NB4 (cell line): ENCODE results near the gene CDYL.

Experiments used
- DNase-seq: peaks from one replicate; pipeline ENCODE4 v3.0.0; 2010; ENCODE audit warnings: low read depth
- H3K4me3 ChIP-seq: one replicate; pipeline ENCODE4 v1.5.1; 2011; ENCODE audit warnings: mild to moderate bottlenecking, low read depth, low read length, moderate library complexity
- CTCF ChIP-seq: IDR thresholded peaks from one replicate; pipeline ENCODE4 v1.5.1; 2012; ENCODE audit warnings: low read depth, low read length
- MAX ChIP-seq: IDR thresholded peaks from 2 replicates; pipeline ENCODE4 v1.6.1; 2011; ENCODE audit warnings: low read depth, low read length
- MYC ChIP-seq: IDR thresholded peaks from 2 replicates; pipeline ENCODE4 v1.6.1; 2011; ENCODE audit warnings: low read depth, low read length
- POLR2A ChIP-seq: IDR thresholded peaks from 2 replicates; pipeline ENCODE4 v1.6.1; 2011; ENCODE audit warnings: mild to moderate bottlenecking; ENCODE audit not compliant: insufficient read length; ENCODE audit errors: extremely low read depth

The CDYL gene

GRCh38 chr6:4728926-4729325 lies 47.3 kb upstream of the CDYL start:
- H3K4me3 ChIP-seq: no peak overlapping the region
- no peak for DNase-seq
- no peak for TF ChIP-seq POLR2A
- TF ChIP-seq MYC: no peak
- TF ChIP-seq CTCF: no peak
- TF ChIP-seq MAX: no peak

GRCh38 chr6:4731996-4732395 lies 44.2 kb upstream of the CDYL start:
- TF ChIP-seq POLR2A (no peak), MYC (no peak), MAX (no peak), CTCF (no peak)
- no peak for DNase-seq
- H3K4me3 ChIP-seq: no peak overlapping the region

- no peak for DNase-seq
- no peak for TF ChIP-seq MAX
- TF ChIP-seq CTCF: no peak
- TF ChIP-seq MYC: no peak
- no peak for TF ChIP-seq POLR2A
- no peak overlapping the region for H3K4me3 ChIP-seq
These were observed 43.4 kb upstream of the CDYL start for GRCh38 chr6:4732691-4733315.

- TF ChIP-seq MYC (no peak), POLR2A (no peak), MAX (no peak), CTCF (no peak)
- H3K4me3 ChIP-seq: no peak overlapping the region
These were observed 39.8 kb upstream of the CDYL start for GRCh38 chr6:4736371-4736873.

GRCh38 chr6:4740032-4740431 lies 36.2 kb upstream of the CDYL start:
- no peak for TF ChIP-seq CTCF
- TF ChIP-seq MAX: peak; percentile 75
- peak; percentile 24 for DNase-seq

More at GRCh38 chr6:4736371-4736873, 39.8 kb upstream of the CDYL start:
- no peak for DNase-seq

More at GRCh38 chr6:4740032-4740431, 36.2 kb upstream of the CDYL start:
- no peak overlapping the region for H3K4me3 ChIP-seq
